ENCODE data around the gene TCL1A.

GRCh38 chr14:95761436-95761835 lies 47.5 kb upstream of the TCL1A start:
- TF ChIP-seq, protein P1, sequence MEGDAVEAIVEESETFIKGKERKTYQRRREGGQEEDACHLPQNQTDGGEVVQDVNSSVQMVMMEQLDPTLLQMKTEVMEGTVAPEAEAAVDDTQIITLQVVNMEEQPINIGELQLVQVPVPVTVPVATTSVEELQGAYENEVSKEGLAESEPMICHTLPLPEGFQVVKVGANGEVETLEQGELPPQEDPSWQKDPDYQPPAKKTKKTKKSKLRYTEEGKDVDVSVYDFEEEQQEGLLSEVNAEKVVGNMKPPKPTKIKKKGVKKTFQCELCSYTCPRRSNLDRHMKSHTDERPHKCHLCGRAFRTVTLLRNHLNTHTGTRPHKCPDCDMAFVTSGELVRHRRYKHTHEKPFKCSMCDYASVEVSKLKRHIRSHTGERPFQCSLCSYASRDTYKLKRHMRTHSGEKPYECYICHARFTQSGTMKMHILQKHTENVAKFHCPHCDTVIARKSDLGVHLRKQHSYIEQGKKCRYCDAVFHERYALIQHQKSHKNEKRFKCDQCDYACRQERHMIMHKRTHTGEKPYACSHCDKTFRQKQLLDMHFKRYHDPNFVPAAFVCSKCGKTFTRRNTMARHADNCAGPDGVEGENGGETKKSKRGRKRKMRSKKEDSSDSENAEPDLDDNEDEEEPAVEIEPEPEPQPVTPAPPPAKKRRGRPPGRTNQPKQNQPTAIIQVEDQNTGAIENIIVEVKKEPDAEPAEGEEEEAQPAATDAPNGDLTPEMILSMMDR (IDR thresholded peaks at IDR 0.05): no peak
- TF ChIP-seq POLR2A (IDR thresholded peaks at IDR 0.05): no peak

All from adrenal gland (tissue), 5 donors.